ENCODE data around the gene RRAD.

DNA sequence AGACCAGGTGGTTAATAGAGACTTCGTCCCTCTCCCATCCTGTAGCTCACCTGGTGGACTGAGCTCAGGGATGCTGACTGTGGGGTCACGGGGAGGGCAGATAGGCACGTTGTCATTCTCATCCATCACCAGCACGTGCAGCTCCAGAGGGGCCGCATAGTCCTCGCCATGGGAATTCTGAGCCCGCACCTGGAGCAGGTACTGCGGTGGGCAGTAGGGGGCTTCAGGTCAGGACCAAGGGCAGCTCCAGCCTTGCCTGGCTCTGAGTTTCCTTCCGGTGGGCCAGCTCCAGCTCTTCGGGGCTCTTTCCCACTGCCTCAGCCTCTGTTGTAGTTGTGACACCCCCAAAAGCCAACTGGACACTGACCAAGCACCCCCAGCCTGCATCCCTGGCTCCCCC is 12.3 kb downstream of the RRAD start:
- no peak for TF ChIP-seq POLR2A (IDR thresholded peaks at IDR 0.05)
- no peak for TF ChIP-seq CTCF (IDR thresholded peaks at IDR 0.05)

Data from body of pancreas (tissue), 4 donors.